ENCODE measurements around the gene LDB3. TPM values are rescaled to one million over a fixed set of nuclear protein-coding genes. Genes with fewer than 3 reads are reported as not detected.

The LDB3 gene
- total RNA-seq, 1 donor from 2014 or later: 0.56 TPM

- ATAC-seq: no peak
Measured at GRCh38 chr10:86768412-86769062, 100.2 kb downstream of the LDB3 start.

GRCh38 chr10:86769991-86770390 is 101.7 kb downstream of the LDB3 start:
- ATAC-seq: no peak

- ATAC-seq: no peak
Measured at GRCh38 chr10:86770412-86770960, 102.2 kb downstream of the LDB3 start.

GRCh38 chr10:86773498-86773897 is 105.2 kb downstream of the LDB3 start:
- no peak for ATAC-seq

- no peak for ATAC-seq
Measured at GRCh38 chr10:86775056-86775869, 107.0 kb downstream of the LDB3 start.

- ATAC-seq: no peak
Measured at GRCh38 chr10:86775870-86776180, 107.5 kb downstream of the LDB3 start.

- ATAC-seq: no peak
Measured at GRCh38 chr10:86779220-86780017, 111.1 kb downstream of the LDB3 start.

GRCh38 chr10:86782701-86783418 is 114.5 kb downstream of the LDB3 start:
- no peak for ATAC-seq

GRCh38 chr10:86785037-86785436 is 116.7 kb downstream of the LDB3 start:
- no peak for ATAC-seq

Other genes with a start within 250 kb of the LDB3 start
- gene WAPL, start 146.7 kb upstream of the LDB3 start, total RNA-seq: 20.0 TPM
- gene OPN4, start 14.0 kb upstream of the LDB3 start, total RNA-seq: not detected
- gene BMPR1A, start 88.1 kb downstream of the LDB3 start, total RNA-seq: 17.3 TPM